Kidney (tissue), 22 donors: Measurements from ENCODE around the gene REM2. TPM values are rescaled to one million over a fixed set of nuclear protein-coding genes. Genes with fewer than 3 reads are reported as not detected.

ENCODE experiments used
- DNase-seq, 5 donors: peaks; one replicate each; pipeline ENCODE4 v3.0.0-alpha.2; 2013 to 2020
- FAIRE-seq: peaks from 2 replicates; lab custom pipeline; 2012; peaks lifted over from hg19 to GRCh38; lab: Jason Lieb, UNC
- H3K27ac ChIP-seq, 2 donors: one replicate each; pipeline ENCODE4 v1.7.0; 2013; ENCODE audit warnings: low read depth in 2 of 2, low read length in 2 of 2, inconsistent platforms in 1 of 2
- H3K27me3 ChIP-seq: one replicate; pipeline ENCODE4 v1.7.1; 2013; ENCODE audit warnings: low read length, inconsistent platforms; ENCODE audit not compliant: control insufficient read depth, insufficient read depth
- H3K36me3 ChIP-seq, 3 donors: one replicate each; pipeline versions ENCODE4 v1.7.0 to v1.7.1; 2013; ENCODE audit warnings: low read length in 3 of 3, control low read depth in 1 of 3, inconsistent platforms in 1 of 3; ENCODE audit not compliant: insufficient read depth in 3 of 3, control insufficient read depth in 2 of 3
- H3K4me1 ChIP-seq, 3 donors: one replicate each; pipeline versions ENCODE4 v1.7.0 to v1.7.1; 2013; ENCODE audit warnings: low read length in 3 of 3, inconsistent platforms in 1 of 3, low read depth in 1 of 3; ENCODE audit not compliant: control insufficient read depth in 2 of 3, insufficient read depth in 2 of 3
- H3K4me3 ChIP-seq, 3 donors: one replicate each; pipeline versions ENCODE4 v1.7.0 to v1.8.1; 2013; ENCODE audit warnings: low read length in 3 of 3, control low read depth in 1 of 3, inconsistent platforms in 1 of 3
- H3K9ac ChIP-seq, 3 donors: one replicate each; pipeline versions ENCODE4 v1.7.0 to v1.7.1; 2013; ENCODE audit warnings: low read length in 3 of 3, control low read depth in 1 of 3, inconsistent platforms in 1 of 3
- H3K9me3 ChIP-seq, 3 donors: one replicate each; pipeline versions ENCODE4 v1.7.0 to v1.7.1; 2013; ENCODE audit warnings: low read length in 3 of 3, control low read depth in 1 of 3, inconsistent platforms in 1 of 3; ENCODE audit not compliant: control insufficient read depth in 2 of 3, insufficient read depth in 1 of 3
- intact Hi-C: fragments of 100-400 bp; cut with DNase I; formaldehyde crosslinking; loops from one replicate; pipeline ENCODE4 v1.11.1; 2022
- long read RNA-seq, 10 donors: library from polyadenylated mRNA in 1 of 10; unstranded in 1 of 10; transcript quantifications; one replicate each; pipeline ENCODE4 v2.0.0 and lab custom pipeline, GENCODE V29; 2021 to 2026
- polyA plus RNA-seq: library from polyadenylated mRNA; stranded (reverse); fragments of 350-450 nt; fragmentation: Illumina TruSeq; extraction: RNeasy Lipid Tissue Mini Kit (QIAGEN cat#74804); gene quantifications from one replicate; pipeline ENCODE4 v1.2.3, GENCODE V29; 2014; ENCODE audit warnings: low read depth, low replicate concordance; ENCODE audit not compliant: insufficient read depth
- total RNA-seq: library from RNA; stranded (reverse); fragmentation: NEBNext Ultra II Directional; extraction: Animal tissue kit (Norgen Biotek cat#: 25700); gene quantifications from one replicate; pipeline ENCODE4 v1.2.1, GENCODE V29; 2021
- TF ChIP-seq, protein P1 (sequence below): IDR thresholded peaks from 3 replicates; pipeline ENCODE4 v1.5.1; 2012; ENCODE audit warnings: mild to moderate bottlenecking, moderate library complexity, borderline replicate concordance; ENCODE audit not compliant: insufficient read depth; ENCODE audit errors: extremely low read depth
- donor health status: control.
- donor health status: control.
- donor health status: control.
- donor health status: control.
- donor health status: control.
- donor health status: DM: yes; HTN: yes; CAD: no.
- donor health status: Normal renal cell carcinoma (clear cell type).

REM2 gene, protein sequence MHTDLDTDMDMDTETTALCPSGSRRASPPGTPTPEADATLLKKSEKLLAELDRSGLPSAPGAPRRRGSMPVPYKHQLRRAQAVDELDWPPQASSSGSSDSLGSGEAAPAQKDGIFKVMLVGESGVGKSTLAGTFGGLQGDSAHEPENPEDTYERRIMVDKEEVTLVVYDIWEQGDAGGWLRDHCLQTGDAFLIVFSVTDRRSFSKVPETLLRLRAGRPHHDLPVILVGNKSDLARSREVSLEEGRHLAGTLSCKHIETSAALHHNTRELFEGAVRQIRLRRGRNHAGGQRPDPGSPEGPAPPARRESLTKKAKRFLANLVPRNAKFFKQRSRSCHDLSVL
- 0.63 TPM for total RNA-seq
- polyA plus RNA-seq: 0.77 TPM
- long read RNA-seq, donor 1: 0 reads
- long read RNA-seq, donor 2: 0 reads
- long read RNA-seq, donor 3: 0 reads
- long read RNA-seq, donor 4: 0 reads
- long read RNA-seq, donor 5: 0 reads
- long read RNA-seq, donor 6: 0 reads
- long read RNA-seq, donor 7, partial matches to known transcripts: 0 of 2 reads
- long read RNA-seq, donor 7, other reads (novel, unspliced or antisense): 2 of 2 reads
- long read RNA-seq, donor 8: 0 reads
- long read RNA-seq, donor 9: 0 reads
- long read RNA-seq, donor 10: 0 reads

DNA sequence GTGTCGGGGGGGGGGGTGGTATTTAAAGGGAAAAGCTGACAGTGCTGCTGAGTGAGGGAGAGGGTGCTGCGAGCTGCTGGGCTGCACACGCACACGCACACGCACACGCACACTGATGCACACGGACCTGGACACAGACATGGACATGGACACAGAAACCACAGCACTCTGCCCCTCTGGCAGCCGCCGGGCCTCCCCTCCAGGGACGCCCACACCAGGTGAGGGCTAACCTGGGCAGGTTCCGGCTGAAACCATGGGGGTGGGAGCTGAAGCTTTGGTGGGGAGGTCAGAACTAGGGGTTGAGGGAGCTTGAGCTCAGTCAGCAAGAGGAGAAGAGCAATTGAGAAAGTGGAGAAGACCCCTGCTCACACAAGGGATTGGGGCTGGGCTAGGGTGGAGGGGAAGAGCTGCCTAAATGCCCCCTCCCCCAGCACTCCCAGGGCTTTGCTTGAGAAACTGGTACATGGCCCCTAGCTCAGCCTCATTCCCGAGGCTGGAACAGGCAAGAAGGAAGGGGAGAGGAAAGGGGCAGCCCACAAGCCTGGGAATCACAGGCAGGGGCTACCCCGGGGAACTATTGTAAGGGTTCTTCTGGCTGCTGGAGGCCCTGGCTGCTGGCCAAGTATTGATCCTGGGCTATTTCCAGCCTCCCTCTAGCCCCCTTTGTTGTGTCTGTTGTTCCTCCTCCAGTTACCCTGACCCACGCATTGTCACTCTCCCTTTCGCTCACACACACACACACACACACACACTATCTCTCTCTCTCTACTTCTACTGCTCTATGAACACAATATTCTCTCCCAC, at the start of gene REM2:
Gene REM2, plus strand, starts transcription at position 50 of the 804 bp plus-strand sequence. Its CDS starts 66 bp downstream, at position 116.
- Histone ChIP-seq H3K36me3 (peaks cover 0 to 6% (median 6%) of the 10 kb centered on the region in 3 donors), H3K4me3 (no peak within 1 kb of the TSS), H3K9ac (peak within 1 kb of the TSS in 1 of 3 donors; percentile 7), H3K9me3 (no peaks in the 10 kb centered on the region), H3K27ac (no peak within 1 kb of the TSS), H3K27me3 (no peaks in the 10 kb centered on the region), H3K4me1 (peaks cover 0 to 13% (median 4%) of the 10 kb centered on the region in 3 donors)
- intact Hi-C loops: no loop called here
- peak in 4 of 5 donors; percentile 37 to 74 (median 58) for DNase-seq
- no peak for FAIRE-seq
- TF ChIP-seq, protein P1, sequence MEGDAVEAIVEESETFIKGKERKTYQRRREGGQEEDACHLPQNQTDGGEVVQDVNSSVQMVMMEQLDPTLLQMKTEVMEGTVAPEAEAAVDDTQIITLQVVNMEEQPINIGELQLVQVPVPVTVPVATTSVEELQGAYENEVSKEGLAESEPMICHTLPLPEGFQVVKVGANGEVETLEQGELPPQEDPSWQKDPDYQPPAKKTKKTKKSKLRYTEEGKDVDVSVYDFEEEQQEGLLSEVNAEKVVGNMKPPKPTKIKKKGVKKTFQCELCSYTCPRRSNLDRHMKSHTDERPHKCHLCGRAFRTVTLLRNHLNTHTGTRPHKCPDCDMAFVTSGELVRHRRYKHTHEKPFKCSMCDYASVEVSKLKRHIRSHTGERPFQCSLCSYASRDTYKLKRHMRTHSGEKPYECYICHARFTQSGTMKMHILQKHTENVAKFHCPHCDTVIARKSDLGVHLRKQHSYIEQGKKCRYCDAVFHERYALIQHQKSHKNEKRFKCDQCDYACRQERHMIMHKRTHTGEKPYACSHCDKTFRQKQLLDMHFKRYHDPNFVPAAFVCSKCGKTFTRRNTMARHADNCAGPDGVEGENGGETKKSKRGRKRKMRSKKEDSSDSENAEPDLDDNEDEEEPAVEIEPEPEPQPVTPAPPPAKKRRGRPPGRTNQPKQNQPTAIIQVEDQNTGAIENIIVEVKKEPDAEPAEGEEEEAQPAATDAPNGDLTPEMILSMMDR: no peak

DNA sequence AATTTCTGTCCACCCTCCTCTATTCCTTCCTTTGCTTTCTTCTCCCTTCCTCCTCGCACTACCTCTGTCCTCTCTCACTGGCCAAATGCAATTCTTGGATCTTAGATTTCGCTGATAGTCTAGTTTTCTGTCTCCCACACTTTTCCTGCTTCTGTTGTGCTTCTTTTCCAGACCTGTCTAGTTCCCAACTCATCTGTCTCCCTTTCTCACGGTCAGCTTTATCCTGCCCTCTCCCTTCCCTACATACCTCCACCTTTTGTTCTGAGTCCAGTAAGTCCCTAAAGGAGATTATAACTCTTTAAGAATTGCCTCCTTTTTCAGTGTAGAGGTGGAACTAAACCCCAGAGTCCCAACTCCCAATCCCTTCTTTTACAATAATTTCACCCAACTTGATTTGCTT, 47.5 kb upstream of the REM2 start:
- Histone ChIP-seq H3K4me3 (no peak overlapping the region), H3K9me3 (no peaks in the 10 kb centered on the region), H3K4me1 (peaks cover 0 to 3% (median 3%) of the 10 kb centered on the region in 3 donors), H3K27me3 (no peaks in the 10 kb centered on the region), H3K27ac (no peak overlapping the region), H3K9ac (no peak overlapping the region), H3K36me3 (peaks cover 0 to 11% (median 4%) of the 10 kb centered on the region in 3 donors)
- intact Hi-C loops: no loop called here
- FAIRE-seq: no peak
- TF ChIP-seq, protein P1: no peak
- no peak for DNase-seq

DNA sequence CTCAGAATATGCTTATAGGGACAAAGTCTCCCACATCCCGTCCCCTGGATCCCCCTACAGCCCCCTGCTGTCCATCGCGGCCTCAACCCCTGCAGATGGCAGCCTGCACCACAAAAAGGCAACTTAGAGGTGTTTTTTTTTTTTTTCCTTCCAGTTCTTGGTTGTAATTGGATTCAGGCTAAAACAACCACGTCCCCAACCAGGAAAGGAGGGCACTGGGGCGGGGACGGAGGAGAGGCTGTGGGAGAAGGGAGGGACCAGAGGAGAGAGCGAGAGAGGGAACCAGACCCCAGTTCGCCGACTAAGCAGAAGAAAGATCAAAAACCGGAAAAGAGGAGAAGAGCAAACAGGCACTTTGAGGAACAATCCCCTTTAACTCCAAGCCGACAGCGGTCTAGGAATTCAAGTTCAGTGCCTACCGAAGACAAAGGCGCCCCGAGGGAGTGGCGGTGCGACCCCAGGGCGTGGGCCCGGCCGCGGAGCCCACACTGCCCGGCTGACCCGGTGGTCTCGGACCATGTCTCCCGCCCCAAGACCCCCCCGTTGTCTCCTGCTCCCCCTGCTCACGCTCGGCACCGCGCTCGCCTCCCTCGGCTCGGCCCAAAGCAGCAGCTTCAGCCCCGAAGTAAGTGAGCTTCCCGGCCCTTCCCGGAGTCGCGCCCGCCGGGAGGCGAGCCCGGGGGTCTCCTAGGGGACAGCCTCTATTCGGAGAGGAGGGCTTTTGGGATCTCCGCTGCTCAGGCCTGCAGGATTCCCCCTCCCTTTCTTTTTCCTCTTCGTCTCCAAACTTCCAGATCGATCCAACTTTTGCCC, 46.5 kb upstream of the REM2 start, which contains the start of gene MMP14:
Gene MMP14, plus strand, starts transcription at position 285 of the 813 bp plus-strand sequence. Its CDS starts 233 bp downstream, at position 518.
- TF ChIP-seq, protein P1: peak; percentile 17
- H3K4me3 ChIP-seq: peak within 1 kb of the TSS; percentile 85 to 92 (median 88)
- H3K27me3 ChIP-seq: no peaks in the 10 kb centered on the region
- peak within 1 kb of the TSS; percentile 74 to 94 (median 86) for H3K9ac ChIP-seq
- FAIRE-seq (no peak), DNase-seq (peak; percentile 89 to 96 (median 90))
- H3K36me3 ChIP-seq: peaks cover 2 to 13% (median 6%) of the 10 kb centered on the region in 3 donors
- H3K4me1 ChIP-seq: peaks cover 0 to 3% (median 0%) of the 10 kb centered on the region in 3 donors
- no peaks in the 10 kb centered on the region for H3K9me3 ChIP-seq
- intact Hi-C loops: no loop called here
- peak within 1 kb of the TSS; percentile 85 to 92 for H3K27ac ChIP-seq
